ENCODE data around the gene FIGN. TPM values are rescaled to one million over a fixed set of nuclear protein-coding genes. Genes with fewer than 3 reads are reported as not detected.
A peak's percentile ranks its signal among the peaks of the same experiment; 100 is the strongest.

FIGN gene
- total RNA-seq, 1 donor from 2014 or later = 41.1 TPM

GRCh38 chr2:163698857-163699256 is 37.0 kb downstream of the FIGN start:
- Histone ChIP-seq H3K27ac (peak overlapping the region; percentile 85), H3K4me2 (peak overlapping the region; percentile 69), H3F3A (ENCODE audit: low read depth) (peaks cover 47% of the 10 kb centered on the region), H3K27me3 (no peaks in the 10 kb centered on the region), H3K9ac (no peak overlapping the region), H2AFZ (replicated peaks) (no peak overlapping the region), H3K4me3 (peak overlapping the region; percentile 27), H4K20me1 (ENCODE audit: low read depth) (no peaks in the 10 kb centered on the region), H3K4me1 (peaks cover 87% of the 10 kb centered on the region), H3K79me2 (ENCODE audit: low read depth) (peaks cover 98% of the 10 kb centered on the region), H3K36me3 (no peaks in the 10 kb centered on the region), H3K9me3 (ENCODE audit: low read depth) (no peaks in the 10 kb centered on the region)
- peak; percentile 85 for DNase-seq (ENCODE audit: low spot score)
- Mint-ChIP-seq H3K4me1 (peaks cover 57% of the 10 kb centered on the region), H3K27me3 (ENCODE audit: insufficient read depth, low read depth) (peaks cover 4% of the 10 kb centered on the region), H3K27ac (peak overlapping the region; percentile 34), H3K4me3 (peak overlapping the region; percentile 19), H3K9me3 (no peaks in the 10 kb centered on the region), H3K36me3 (peaks cover 13% of the 10 kb centered on the region)
- TF ChIP-seq CTCF (IDR thresholded peaks at IDR 0.05) (peak; percentile 13), EZH2 (IDR thresholded peaks at IDR 0.05) (no peak)

- peaks cover 49% of the 10 kb centered on the region for H3F3A ChIP-seq (ENCODE audit: low read depth)
- no peak for TF ChIP-seq CTCF (IDR thresholded peaks at IDR 0.05)
- TF ChIP-seq EZH2phosphoT487 (IDR thresholded peaks at IDR 0.05) = no peak
- TF ChIP-seq EZH2 (IDR thresholded peaks at IDR 0.05) = no peak
- H3K4me2 ChIP-seq = peak overlapping the region; percentile 69
- Mint-ChIP-seq H3K9me3 (no peaks in the 10 kb centered on the region), H3K4me1 (peaks cover 51% of the 10 kb centered on the region), H3K27me3 (ENCODE audit: insufficient read depth, low read depth) (peaks cover 4% of the 10 kb centered on the region), H3K36me3 (peaks cover 13% of the 10 kb centered on the region), H3K4me3 (peak overlapping the region; percentile 22), H3K27ac (peak overlapping the region; percentile 31)
- H3K4me3 ChIP-seq = peak overlapping the region; percentile 27
- no peak overlapping the region for H3K9ac ChIP-seq
- no peaks in the 10 kb centered on the region for H3K36me3 ChIP-seq
- peak; percentile 53 for DNase-seq (ENCODE audit: low spot score)
- H3K27me3 ChIP-seq = no peaks in the 10 kb centered on the region
- no peaks in the 10 kb centered on the region for H3K9me3 ChIP-seq (ENCODE audit: low read depth)
- H3K79me2 ChIP-seq (ENCODE audit: low read depth) = peaks cover 98% of the 10 kb centered on the region
- peaks cover 87% of the 10 kb centered on the region for H3K4me1 ChIP-seq
- peaks cover under 1% of the 10 kb centered on the region for H4K20me1 ChIP-seq (ENCODE audit: low read depth)
- H2AFZ ChIP-seq (replicated peaks) = no peak overlapping the region
- H3K27ac ChIP-seq = peak overlapping the region; percentile 85
Measured at GRCh38 chr2:163697846-163698637, 37.8 kb downstream of the FIGN start.

GRCh38 chr2:163697429-163697828 is 38.4 kb downstream of the FIGN start:
- H3K4me3 Mint-ChIP-seq = no peak overlapping the region
- H3K27ac Mint-ChIP-seq = no peak overlapping the region
- Histone ChIP-seq H3F3A (ENCODE audit: low read depth) (peaks cover 51% of the 10 kb centered on the region), H3K27ac (peak overlapping the region; percentile 85), H3K4me1 (peaks cover 87% of the 10 kb centered on the region), H4K20me1 (ENCODE audit: low read depth) (peaks cover 6% of the 10 kb centered on the region), H2AFZ (replicated peaks) (no peak overlapping the region), H3K27me3 (no peaks in the 10 kb centered on the region), H3K9me3 (ENCODE audit: low read depth) (no peaks in the 10 kb centered on the region), H3K9ac (no peak overlapping the region), H3K79me2 (ENCODE audit: low read depth) (peaks cover 98% of the 10 kb centered on the region), H3K36me3 (no peaks in the 10 kb centered on the region), H3K4me3 (no peak overlapping the region), H3K4me2 (peak overlapping the region; percentile 69)
- no peak for TF ChIP-seq CTCF (IDR thresholded peaks at IDR 0.05)
- no peak for TF ChIP-seq EZH2 (IDR thresholded peaks at IDR 0.05)
- no peak for TF ChIP-seq EZH2phosphoT487 (IDR thresholded peaks at IDR 0.05)
- DNase-seq (ENCODE audit: low spot score) = no peak
- H3K9me3 Mint-ChIP-seq = no peaks in the 10 kb centered on the region
- H3K36me3 Mint-ChIP-seq = peaks cover 13% of the 10 kb centered on the region
- H3K4me1 Mint-ChIP-seq = peaks cover 49% of the 10 kb centered on the region
- peaks cover 4% of the 10 kb centered on the region for H3K27me3 Mint-ChIP-seq (ENCODE audit: insufficient read depth, low read depth)

Measured in neural progenitor cell (in vitro differentiated cells).